GM12891 (cell line): ENCODE results near the gene SPRED2.
A peak's percentile ranks its signal among the peaks of the same experiment; 100 is the strongest.

Experiments
- DNase-seq: peaks from one replicate; pipeline ENCODE4 v3.0.0; 2011; ENCODE audit warnings: low spot score; ENCODE audit not compliant: insufficient read length
- FAIRE-seq: peaks from 2 replicates; lab custom pipeline; 2011; peaks lifted over from hg19 to GRCh38; lab: Jason Lieb, UNC
- PAX5 ChIP-seq: IDR thresholded peaks from 2 replicates; pipeline ENCODE4 v1.6.1; 2011; ENCODE audit warnings: low read length, moderate library complexity, mild to moderate bottlenecking; ENCODE audit not compliant: insufficient read depth, severe bottlenecking
- POLR2A ChIP-seq: IDR thresholded peaks from 2 replicates; pipeline ENCODE4 v1.6.1; 2011; ENCODE audit warnings: low read depth, low read length, control low read depth
- POLR2AphosphoS5 ChIP-seq: IDR thresholded peaks from 2 replicates; pipeline ENCODE4 v1.6.1; 2011; ENCODE audit warnings: low read depth, low read length, control low read depth
- POU2F2 ChIP-seq: IDR thresholded peaks from 2 replicates; pipeline ENCODE4 v1.6.1; 2011; ENCODE audit warnings: low read depth, mild to moderate bottlenecking, control low read depth, low read length, moderate library complexity
- SPI1 ChIP-seq: IDR thresholded peaks from 2 replicates; pipeline ENCODE4 v1.6.1; 2011; ENCODE audit warnings: low read depth, low read length, control low read depth
- TAF1 ChIP-seq: IDR thresholded peaks from 2 replicates; pipeline ENCODE4 v1.6.1; 2011; ENCODE audit warnings: low read depth, low read length, control low read depth

The SPRED2 gene

DNA sequence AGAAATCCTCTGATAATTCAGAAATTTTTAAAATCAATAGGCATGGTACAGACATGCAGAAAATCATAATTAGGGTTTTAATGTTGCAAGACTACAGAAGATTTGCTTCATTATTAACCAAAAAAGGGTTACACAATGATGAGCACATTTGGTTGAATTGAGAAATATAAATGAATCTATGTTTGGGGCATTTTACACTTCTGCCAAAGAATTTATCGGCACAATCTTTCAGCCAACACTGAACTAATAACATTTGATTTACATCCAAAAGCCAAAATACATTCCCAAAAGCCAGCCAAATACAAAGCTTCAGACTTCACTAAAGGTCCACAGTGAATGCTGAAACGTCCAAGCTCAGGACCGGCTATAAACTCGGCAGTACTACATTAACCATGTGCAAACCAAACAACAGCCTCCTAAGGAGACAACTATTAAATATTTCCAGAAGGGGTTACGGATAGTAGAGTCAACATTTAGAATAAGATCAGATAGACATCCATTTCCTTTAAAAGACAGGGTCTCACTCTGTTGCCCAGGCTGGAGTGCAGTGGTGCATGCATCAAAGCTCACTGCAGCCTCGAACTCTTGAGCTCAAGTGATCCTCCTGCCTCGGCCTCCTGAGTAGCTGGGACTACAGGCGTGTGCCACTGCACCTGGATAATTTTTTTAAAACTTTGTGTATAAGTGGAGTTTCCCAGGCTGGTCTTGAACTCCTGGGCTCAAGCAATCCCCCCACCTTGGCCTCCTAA lies 29.4 kb downstream of the SPRED2 start:
- DNase-seq (no peak), FAIRE-seq (no peak)
- no peak for TF ChIP-seq SPI1
- no peak for TF ChIP-seq POLR2AphosphoS5
- TF ChIP-seq POU2F2, result no peak
- TF ChIP-seq TAF1, result no peak
- TF ChIP-seq POLR2A, result no peak

DNA sequence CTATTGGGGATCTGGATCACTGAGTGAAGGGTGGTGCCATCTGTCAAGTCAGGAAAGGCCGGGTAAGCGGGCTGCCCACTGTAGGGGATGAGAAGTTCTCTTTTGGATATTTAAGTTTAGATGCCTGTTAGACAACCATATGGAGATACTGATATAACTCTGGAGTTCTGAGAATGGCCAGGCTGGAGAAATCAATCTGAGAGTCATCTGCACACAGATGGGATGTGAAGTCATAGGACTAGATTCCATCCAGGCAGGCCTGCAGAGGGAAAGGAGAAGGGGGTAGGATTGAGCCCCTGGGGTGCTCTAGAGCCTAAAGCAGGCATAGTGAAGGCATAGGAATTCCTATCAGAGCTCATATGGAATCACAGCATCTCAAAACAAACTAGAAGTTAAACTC lies 30.1 kb downstream of the SPRED2 start:
- no peak for DNase-seq
- no peak for TF ChIP-seq POLR2AphosphoS5
- no peak for TF ChIP-seq SPI1
- TF ChIP-seq POU2F2, result no peak
- no peak for TF ChIP-seq PAX5

DNA sequence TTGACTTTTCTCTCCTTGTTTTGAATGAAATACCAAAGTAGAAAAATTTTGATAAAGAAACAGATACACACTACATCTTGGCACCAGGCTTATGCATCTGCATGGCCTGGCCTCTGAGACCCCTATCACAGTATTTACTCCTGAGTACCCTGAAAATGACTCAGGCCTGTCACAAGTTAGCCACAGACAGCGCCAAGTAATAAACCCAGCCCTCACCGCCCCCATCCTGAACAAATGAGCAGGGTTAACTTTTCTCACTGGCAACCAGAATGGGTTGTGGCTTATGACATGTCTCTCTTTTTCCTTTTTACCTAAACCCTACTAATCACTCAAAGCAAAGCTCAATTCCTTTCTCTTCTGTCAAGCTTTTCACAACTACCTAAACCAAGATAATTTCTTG lies 35.3 kb downstream of the SPRED2 start:
- no peak for TF ChIP-seq POLR2A
- TF ChIP-seq POU2F2, result no peak
- no peak for TF ChIP-seq SPI1
- no peak for TF ChIP-seq POLR2AphosphoS5
- TF ChIP-seq TAF1, result no peak
- no peak for TF ChIP-seq PAX5
- DNase-seq, result no peak
- FAIRE-seq, result peak; percentile 35

More for the DNA sequence above, 30.1 kb downstream of the SPRED2 start:
- FAIRE-seq, result no peak

- TF ChIP-seq POU2F2 (no peak), POLR2AphosphoS5 (no peak), PAX5 (no peak), POLR2A (no peak), SPI1 (no peak), TAF1 (no peak)
- FAIRE-seq, result no peak
- no peak for DNase-seq
Measured at GRCh38 chr2:65396348-65397026, 35.9 kb downstream of the SPRED2 start.

- DNase-seq (no peak), FAIRE-seq (peak; percentile 74)
- TF ChIP-seq SPI1 (0 out of 2 replicates have a peak, but pooled peaks have one; percentile 4), TAF1 (no peak), POLR2AphosphoS5 (no peak), POLR2A (no peak)
Measured at GRCh38 chr2:65395621-65396347, 36.6 kb downstream of the SPRED2 start.

GRCh38 chr2:65393743-65394422 lies 38.5 kb downstream of the SPRED2 start:
- DNase-seq (no peak), FAIRE-seq (peak; percentile 43)
- TF ChIP-seq POLR2A, result no peak
- peak; percentile 1; the same call in 1 of the 2 replicates for TF ChIP-seq SPI1

GRCh38 chr2:65393046-65393445 lies 39.4 kb downstream of the SPRED2 start:
- FAIRE-seq (no peak), DNase-seq (no peak)
- TF ChIP-seq TAF1 (no peak), POU2F2 (no peak), POLR2A (no peak), POLR2AphosphoS5 (no peak)

DNA sequence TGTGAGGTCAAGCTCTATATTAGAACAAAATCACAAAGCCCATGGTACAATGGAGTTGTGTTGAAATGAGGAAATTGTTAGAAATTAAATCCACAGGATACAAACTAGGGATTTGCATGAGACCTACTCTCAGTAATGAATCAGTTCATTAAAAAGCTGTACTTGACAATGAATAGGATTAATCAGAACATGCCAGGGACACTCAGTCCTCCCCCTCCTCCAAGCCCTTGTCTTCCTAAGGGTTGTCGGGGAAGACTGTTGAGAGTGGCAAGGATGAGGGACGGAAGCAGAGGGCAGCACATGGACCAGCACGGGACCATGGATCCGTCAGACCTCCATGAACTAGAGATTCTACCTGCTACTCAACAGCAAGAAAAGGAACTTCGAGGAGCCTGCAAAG lies 39.8 kb downstream of the SPRED2 start:
- FAIRE-seq, result no peak

GRCh38 chr2:65390134-65390533 lies 42.3 kb downstream of the SPRED2 start:
- no peak for DNase-seq
- TF ChIP-seq TAF1, result no peak
- TF ChIP-seq POU2F2, result peak; percentile 27; the same call in 1 of the 2 replicates
- peak; percentile 90 for TF ChIP-seq SPI1
- TF ChIP-seq PAX5, result peak; percentile 42
- TF ChIP-seq POLR2AphosphoS5, result no peak
- no peak for TF ChIP-seq POLR2A
- FAIRE-seq, result no peak

More for the DNA sequence above, 39.8 kb downstream of the SPRED2 start:
- TF ChIP-seq TAF1, result no peak
- TF ChIP-seq POLR2A, result no peak
- TF ChIP-seq PAX5, result no peak
- no peak for TF ChIP-seq POU2F2
- TF ChIP-seq SPI1, result no peak
- TF ChIP-seq POLR2AphosphoS5, result no peak
- no peak for DNase-seq
